ENCODE measurements around the gene MYADM.

- TF ChIP-seq CTCF (IDR thresholded peaks at IDR 0.05) (no peak), POLR2A (IDR thresholded peaks at IDR 0.05) (no peak)
Measured at GRCh38 chr19:53915000-53915399, 47.3 kb downstream of the MYADM start.

Measured in lower leg skin (tissue), 3 donors.